ENCODE results near the gene STK32C.
"Not testable (repeated sequence)": the region's sequence is repeated elsewhere in the genome, so short reads cannot be mapped to it uniquely, and the experiment has no call there.

Gene STK32C

GRCh38 chr10:132169031-132169765 lies 138.6 kb downstream of the STK32C start:
- no peak for DNase-seq (ENCODE audit: low spot score)

- DNase-seq (ENCODE audit: low spot score): no peak
Observed at GRCh38 chr10:132168571-132169030, 139.1 kb downstream of the STK32C start.

GRCh38 chr10:132167976-132168375 lies 139.8 kb downstream of the STK32C start:
- DNase-seq (ENCODE audit: low spot score): no peak

GRCh38 chr10:132167041-132167674 lies 140.6 kb downstream of the STK32C start:
- no peak for DNase-seq (ENCODE audit: low spot score)

GRCh38 chr10:132166216-132166950 lies 141.4 kb downstream of the STK32C start:
- no peak for DNase-seq (ENCODE audit: low spot score)

GRCh38 chr10:132165416-132165980 lies 142.3 kb downstream of the STK32C start:
- no peak for DNase-seq (ENCODE audit: low spot score)

GRCh38 chr10:132164761-132165278 lies 142.9 kb downstream of the STK32C start:
- DNase-seq (ENCODE audit: low spot score): peak; percentile 71

- DNase-seq (ENCODE audit: low spot score): no peak
Observed at GRCh38 chr10:132163826-132164515, 143.8 kb downstream of the STK32C start.

- DNase-seq (ENCODE audit: low spot score): peak; percentile 55
Observed at GRCh38 chr10:132163278-132163765, 144.4 kb downstream of the STK32C start.

- DNase-seq (ENCODE audit: low spot score): no peak
Observed at GRCh38 chr10:132162590-132163277, 145.0 kb downstream of the STK32C start.

- DNase-seq (ENCODE audit: low spot score): no peak
Observed at GRCh38 chr10:132162021-132162531, 145.7 kb downstream of the STK32C start.

GRCh38 chr10:132160834-132161622 lies 146.7 kb downstream of the STK32C start:
- not testable (repeated sequence) for DNase-seq (ENCODE audit: low spot score)

- not testable (repeated sequence) for DNase-seq (ENCODE audit: low spot score)
Observed at GRCh38 chr10:132160231-132160630, 147.5 kb downstream of the STK32C start.

- not testable (repeated sequence) for DNase-seq (ENCODE audit: low spot score)
Observed at GRCh38 chr10:132159302-132160230, 148.2 kb downstream of the STK32C start.

GRCh38 chr10:132158823-132159222 lies 148.9 kb downstream of the STK32C start:
- DNase-seq (ENCODE audit: low spot score): no peak

GRCh38 chr10:132158122-132158741 lies 149.5 kb downstream of the STK32C start:
- DNase-seq (ENCODE audit: low spot score): no peak

All from HuH-7.5 (cell line).